Neural crest cell (in vitro differentiated cells): ENCODE measurements around the gene EML3. TPM values are rescaled to one million over a fixed set of nuclear protein-coding genes. Genes with fewer than 3 reads are reported as not detected.
A peak's percentile ranks its signal among the peaks of the same experiment; 100 is the strongest.
"Not testable (repeated sequence)": the region's sequence is repeated elsewhere in the genome, so short reads cannot be mapped to it uniquely, and the experiment has no call there.

Experiments
- DNase-seq: peaks from one replicate; pipeline ENCODE4 v3.0.0; 2021; ENCODE audit warnings: low read depth, mixed read lengths, low spot score
- H3K27ac Mint-ChIP-seq: one replicate; pipeline ENCODE4 v1.8.0; 2021; ENCODE audit warnings: mild to moderate bottlenecking, mixed read lengths; ENCODE audit not compliant: unreplicated experiment
- H3K27me3 Mint-ChIP-seq: 2 replicates; pipeline ENCODE4 v1.8.0; 2021; ENCODE audit warnings: low read depth, mild to moderate bottlenecking, mixed read lengths
- H3K36me3 Mint-ChIP-seq: 2 replicates; pipeline ENCODE4 v1.8.0; 2021; ENCODE audit warnings: low read depth, mild to moderate bottlenecking, mixed read lengths
- H3K4me1 Mint-ChIP-seq: 2 replicates; pipeline ENCODE4 v1.8.0; 2021; ENCODE audit warnings: mixed read lengths
- H3K4me3 Mint-ChIP-seq: one replicate; pipeline ENCODE4 v1.8.0; 2021; ENCODE audit warnings: mild to moderate bottlenecking, mixed read lengths
- H3K9me3 Mint-ChIP-seq: 2 replicates; pipeline ENCODE4 v1.8.0; 2021; ENCODE audit warnings: mixed read lengths
- total RNA-seq: library from RNA; stranded (reverse); gene quantifications from 2 replicates; pipeline ENCODE4 v1.2.1, GENCODE V29; 2021
- TF ChIP-seq, protein P1 (sequence below): fragments of 200-600 bp; sonication (generic); conservative IDR thresholded peaks from 2 replicates; pipeline ENCODE4 v1.5.0; 2021; ENCODE audit warnings: antibody characterized with exemption, mild to moderate bottlenecking

The EML3 gene
- total RNA-seq, 1 donor from 2014 or later: 40.0 TPM

- DNase-seq: no peak
- TF ChIP-seq, protein P1, sequence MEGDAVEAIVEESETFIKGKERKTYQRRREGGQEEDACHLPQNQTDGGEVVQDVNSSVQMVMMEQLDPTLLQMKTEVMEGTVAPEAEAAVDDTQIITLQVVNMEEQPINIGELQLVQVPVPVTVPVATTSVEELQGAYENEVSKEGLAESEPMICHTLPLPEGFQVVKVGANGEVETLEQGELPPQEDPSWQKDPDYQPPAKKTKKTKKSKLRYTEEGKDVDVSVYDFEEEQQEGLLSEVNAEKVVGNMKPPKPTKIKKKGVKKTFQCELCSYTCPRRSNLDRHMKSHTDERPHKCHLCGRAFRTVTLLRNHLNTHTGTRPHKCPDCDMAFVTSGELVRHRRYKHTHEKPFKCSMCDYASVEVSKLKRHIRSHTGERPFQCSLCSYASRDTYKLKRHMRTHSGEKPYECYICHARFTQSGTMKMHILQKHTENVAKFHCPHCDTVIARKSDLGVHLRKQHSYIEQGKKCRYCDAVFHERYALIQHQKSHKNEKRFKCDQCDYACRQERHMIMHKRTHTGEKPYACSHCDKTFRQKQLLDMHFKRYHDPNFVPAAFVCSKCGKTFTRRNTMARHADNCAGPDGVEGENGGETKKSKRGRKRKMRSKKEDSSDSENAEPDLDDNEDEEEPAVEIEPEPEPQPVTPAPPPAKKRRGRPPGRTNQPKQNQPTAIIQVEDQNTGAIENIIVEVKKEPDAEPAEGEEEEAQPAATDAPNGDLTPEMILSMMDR: no peak
- H3K4me1 Mint-ChIP-seq: peaks cover 26% of the 10 kb centered on the region
- H3K27ac Mint-ChIP-seq: peak overlapping the region; percentile 98
- H3K27me3 Mint-ChIP-seq: peaks cover 2% of the 10 kb centered on the region
- H3K9me3 Mint-ChIP-seq: no peaks in the 10 kb centered on the region
- H3K36me3 Mint-ChIP-seq: peaks cover 24% of the 10 kb centered on the region
- peak overlapping the region; percentile 88 for H3K4me3 Mint-ChIP-seq
Observed at GRCh38 chr11:62622476-62623089, 10.0 kb upstream of the EML3 start.

- peak within 1 kb of the TSS; percentile 100 for H3K4me3 Mint-ChIP-seq
- peak; percentile 94 for DNase-seq
- H3K27me3 Mint-ChIP-seq: peaks cover 2% of the 10 kb centered on the region
- H3K4me1 Mint-ChIP-seq: peaks cover 26% of the 10 kb centered on the region
- H3K36me3 Mint-ChIP-seq: peaks cover 20% of the 10 kb centered on the region
- TF ChIP-seq, protein P1: peak; percentile 36
- H3K27ac Mint-ChIP-seq: peak within 1 kb of the TSS; percentile 99
- no peaks in the 10 kb centered on the region for H3K9me3 Mint-ChIP-seq
Observed at GRCh38 chr11:62621567-62622470, 9.2 kb upstream of the EML3 start, which contains the start of gene B3GAT3. TSS of gene B3GAT3 (minus strand) at chr11:62621986. CDS start at chr11:62621947, 39 bp downstream.

GRCh38 chr11:62621027-62621566 lies 8.5 kb upstream of the EML3 start:
- DNase-seq: no peak
- H3K4me3 Mint-ChIP-seq: peak overlapping the region; percentile 100
- peaks cover 19% of the 10 kb centered on the region for H3K36me3 Mint-ChIP-seq
- TF ChIP-seq, protein P1: no peak
- no peaks in the 10 kb centered on the region for H3K9me3 Mint-ChIP-seq
- H3K27me3 Mint-ChIP-seq: peaks cover 2% of the 10 kb centered on the region
- peaks cover 26% of the 10 kb centered on the region for H3K4me1 Mint-ChIP-seq
- H3K27ac Mint-ChIP-seq: peak overlapping the region; percentile 99

DNA sequence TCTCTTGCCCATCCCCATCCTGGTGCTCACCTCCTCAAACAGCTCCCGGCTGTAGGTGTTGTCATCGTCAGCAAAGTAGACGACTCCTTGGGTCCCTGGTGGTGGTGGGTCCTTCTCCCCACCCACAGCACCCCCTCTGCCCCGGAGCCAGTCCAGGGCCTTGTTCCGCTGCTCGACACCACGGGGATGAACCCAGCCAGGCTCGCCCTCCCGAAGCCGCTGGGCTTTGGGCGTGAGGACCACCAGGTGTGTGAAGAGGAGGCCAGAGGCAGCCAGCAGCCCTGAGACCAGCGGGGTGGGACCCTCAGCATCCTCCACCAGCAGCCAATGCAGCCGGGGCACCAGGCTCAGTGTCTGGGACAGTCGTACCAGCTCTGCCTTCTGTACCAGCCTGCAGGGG lies 4.4 kb upstream of the EML3 start:
- not testable (repeated sequence) for H3K27me3 Mint-ChIP-seq, H3K4me3 Mint-ChIP-seq, H3K27ac Mint-ChIP-seq, H3K9me3 Mint-ChIP-seq, H3K36me3 Mint-ChIP-seq, DNase-seq
- peaks cover 27% of the 10 kb centered on the region for H3K4me1 Mint-ChIP-seq

DNA sequence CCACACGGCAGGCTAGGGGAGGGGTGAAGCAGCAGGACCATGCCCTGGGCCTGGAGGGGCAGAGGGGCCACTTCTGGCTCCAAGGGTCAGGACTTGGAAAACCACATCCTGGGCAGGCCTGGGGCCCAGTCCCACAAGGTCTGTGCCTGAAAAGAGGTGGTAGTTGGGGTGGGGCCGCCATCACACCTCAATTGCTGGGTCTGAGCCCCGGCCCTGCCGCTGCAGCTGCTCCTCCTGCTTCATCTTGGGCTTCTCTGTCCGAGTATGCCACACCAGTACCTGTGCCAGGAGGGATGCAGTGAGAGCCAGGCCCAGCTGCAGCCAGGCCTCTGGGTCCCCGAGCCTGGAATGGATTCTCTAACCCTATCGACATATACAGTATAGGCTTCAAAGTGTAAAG lies 2.9 kb upstream of the EML3 start:
- Mint-ChIP-seq H3K4me1 (peaks cover 25% of the 10 kb centered on the region), H3K27me3 (no peaks in the 10 kb centered on the region), H3K4me3 (no peak overlapping the region), H3K9me3 (no peaks in the 10 kb centered on the region), H3K27ac (no peak overlapping the region), H3K36me3 (peaks cover 6% of the 10 kb centered on the region)
- TF ChIP-seq, protein P1: no peak
- no peak for DNase-seq
